Measurements from ENCODE around the gene NUSAP1.
"Not testable (repeated sequence)": the region's sequence is repeated elsewhere in the genome, so short reads cannot be mapped to it uniquely, and the experiment has no call there.

The NUSAP1 gene

DNA sequence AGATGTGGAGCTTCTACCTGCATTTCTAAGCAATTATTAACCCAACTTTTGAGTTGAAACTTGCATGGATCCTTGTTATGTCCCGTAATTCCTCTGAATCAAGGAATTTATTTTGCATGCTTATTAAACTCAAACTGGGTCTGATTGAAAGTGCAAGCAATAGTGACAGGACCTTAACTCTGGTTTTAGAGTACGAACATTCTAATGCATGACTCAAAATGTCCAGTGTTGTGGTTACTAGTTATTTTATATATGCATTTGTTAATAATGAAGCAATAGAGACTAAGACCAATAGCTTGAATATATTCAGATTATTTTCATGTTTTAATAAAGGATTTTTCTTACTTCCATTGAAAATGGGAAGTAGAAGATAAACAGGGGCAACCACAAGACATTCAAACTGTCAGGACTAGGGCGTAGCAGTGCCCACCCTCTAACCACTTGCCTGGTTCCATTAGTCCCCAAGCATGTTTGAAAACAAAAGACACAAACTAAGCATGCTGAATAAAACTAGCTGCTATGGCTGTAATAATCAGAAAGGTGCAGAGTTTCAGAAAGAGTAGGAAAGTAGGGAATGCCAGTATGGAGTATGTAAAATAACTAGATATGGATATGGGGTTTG, 28.4 kb upstream of the NUSAP1 start:
- no peak overlapping the region for H3K27ac Mint-ChIP-seq
- H3K9me3 Mint-ChIP-seq = no peaks in the 10 kb centered on the region
- H3K27me3 Mint-ChIP-seq (ENCODE audit: low read depth) = no peaks in the 10 kb centered on the region
- peaks cover 20% of the 10 kb centered on the region for H3K36me3 Mint-ChIP-seq (ENCODE audit: low read depth)
- H3K4me1 Mint-ChIP-seq (ENCODE audit: low read depth) = peaks cover 25% of the 10 kb centered on the region
- H3K4me3 Mint-ChIP-seq = no peak overlapping the region

DNA sequence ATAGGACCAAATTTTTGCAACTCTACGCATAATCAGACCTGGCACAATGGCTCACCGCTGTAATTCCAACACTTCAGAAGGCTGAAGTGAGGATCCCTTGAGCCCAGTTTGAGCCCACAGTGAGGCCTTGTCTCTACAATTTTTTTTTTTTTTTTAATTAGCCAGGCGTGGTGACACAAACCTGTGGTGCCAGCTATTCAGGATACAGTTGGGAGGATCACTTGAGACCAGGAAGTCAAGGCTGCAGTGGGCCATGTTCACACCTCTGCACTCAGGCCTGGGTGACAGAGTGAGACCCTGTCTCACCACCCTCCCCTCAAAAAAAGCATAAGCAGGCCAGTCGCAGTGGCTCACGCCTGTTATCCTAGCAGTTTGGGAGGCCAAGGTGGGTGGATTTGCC, 25.0 kb upstream of the NUSAP1 start:
- Mint-ChIP-seq H3K9me3 (no peaks in the 10 kb centered on the region), H3K4me3 (no peak overlapping the region), H3K27me3 (ENCODE audit: low read depth) (no peaks in the 10 kb centered on the region), H3K4me1 (ENCODE audit: low read depth) (peaks cover 18% of the 10 kb centered on the region), H3K36me3 (ENCODE audit: low read depth) (peaks cover 11% of the 10 kb centered on the region), H3K27ac (no peak overlapping the region)

GRCh38 chr15:41309226-41309905, 23.3 kb upstream of the NUSAP1 start:
- H3K4me3 Mint-ChIP-seq = no peak overlapping the region
- H3K9me3 Mint-ChIP-seq = no peaks in the 10 kb centered on the region
- H3K27ac Mint-ChIP-seq = peak overlapping the region; percentile 69
- peaks cover 16% of the 10 kb centered on the region for H3K36me3 Mint-ChIP-seq (ENCODE audit: low read depth)
- peaks cover 15% of the 10 kb centered on the region for H3K4me1 Mint-ChIP-seq (ENCODE audit: low read depth)
- H3K27me3 Mint-ChIP-seq (ENCODE audit: low read depth) = no peaks in the 10 kb centered on the region

GRCh38 chr15:41320805-41321330, 11.8 kb upstream of the NUSAP1 start:
- H3K27ac Mint-ChIP-seq; H3K4me3 Mint-ChIP-seq; H3K27me3 Mint-ChIP-seq (ENCODE audit: low read depth); H3K9me3 Mint-ChIP-seq: not testable (repeated sequence)
- Mint-ChIP-seq H3K36me3 (ENCODE audit: low read depth) (peaks cover 25% of the 10 kb centered on the region), H3K4me1 (ENCODE audit: low read depth) (peaks cover 14% of the 10 kb centered on the region)

GRCh38 chr15:41323611-41324010, 9.1 kb upstream of the NUSAP1 start:
- Mint-ChIP-seq H3K4me3 (peak overlapping the region; percentile 48), H3K27ac (peak overlapping the region; percentile 67), H3K4me1 (ENCODE audit: low read depth) (peaks cover 14% of the 10 kb centered on the region), H3K36me3 (ENCODE audit: low read depth) (peaks cover 18% of the 10 kb centered on the region), H3K27me3 (ENCODE audit: low read depth) (no peaks in the 10 kb centered on the region), H3K9me3 (no peaks in the 10 kb centered on the region)

GRCh38 chr15:41331281-41331680, 1.4 kb upstream of the NUSAP1 start:
- Mint-ChIP-seq H3K27me3 (ENCODE audit: low read depth) (no peaks in the 10 kb centered on the region), H3K27ac (peak overlapping the region; percentile 94), H3K4me1 (ENCODE audit: low read depth) (peaks cover 25% of the 10 kb centered on the region), H3K4me3 (peak overlapping the region; percentile 98), H3K36me3 (ENCODE audit: low read depth) (peaks cover 18% of the 10 kb centered on the region), H3K9me3 (no peaks in the 10 kb centered on the region)

DNA sequence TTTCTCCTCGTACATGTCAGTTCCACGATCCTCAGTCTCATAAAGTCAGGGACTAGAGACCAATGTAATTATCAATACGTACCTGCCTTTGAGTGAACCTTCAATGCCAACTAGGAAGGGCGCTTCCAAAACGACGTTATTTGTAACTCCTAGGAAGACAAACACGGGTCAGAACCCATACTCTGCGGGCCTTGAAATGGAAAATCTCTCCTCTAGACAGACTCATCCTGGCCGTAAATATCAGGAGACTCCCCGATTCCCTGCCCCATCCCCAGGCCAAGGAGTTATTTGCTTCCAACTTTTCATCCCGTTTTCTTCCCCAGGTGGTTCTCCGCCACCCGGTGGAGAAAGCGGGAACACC, 868 bp upstream of the NUSAP1 start:
- Mint-ChIP-seq H3K27me3 (ENCODE audit: low read depth) (no peaks in the 10 kb centered on the region), H3K9me3 (no peaks in the 10 kb centered on the region), H3K4me3 (peak overlapping the region; percentile 98), H3K27ac (peak overlapping the region; percentile 94), H3K4me1 (ENCODE audit: low read depth) (peaks cover 30% of the 10 kb centered on the region), H3K36me3 (ENCODE audit: low read depth) (peaks cover 19% of the 10 kb centered on the region)

GRCh38 chr15:41333026-41333562, 413 bp downstream of the NUSAP1 start:
- Mint-ChIP-seq H3K27me3 (ENCODE audit: low read depth) (no peaks in the 10 kb centered on the region), H3K9me3 (no peaks in the 10 kb centered on the region), H3K4me3 (peak overlapping the region; percentile 98), H3K36me3 (ENCODE audit: low read depth) (peaks cover 21% of the 10 kb centered on the region), H3K27ac (peak overlapping the region; percentile 99), H3K4me1 (ENCODE audit: low read depth) (peaks cover 38% of the 10 kb centered on the region)

DNA sequence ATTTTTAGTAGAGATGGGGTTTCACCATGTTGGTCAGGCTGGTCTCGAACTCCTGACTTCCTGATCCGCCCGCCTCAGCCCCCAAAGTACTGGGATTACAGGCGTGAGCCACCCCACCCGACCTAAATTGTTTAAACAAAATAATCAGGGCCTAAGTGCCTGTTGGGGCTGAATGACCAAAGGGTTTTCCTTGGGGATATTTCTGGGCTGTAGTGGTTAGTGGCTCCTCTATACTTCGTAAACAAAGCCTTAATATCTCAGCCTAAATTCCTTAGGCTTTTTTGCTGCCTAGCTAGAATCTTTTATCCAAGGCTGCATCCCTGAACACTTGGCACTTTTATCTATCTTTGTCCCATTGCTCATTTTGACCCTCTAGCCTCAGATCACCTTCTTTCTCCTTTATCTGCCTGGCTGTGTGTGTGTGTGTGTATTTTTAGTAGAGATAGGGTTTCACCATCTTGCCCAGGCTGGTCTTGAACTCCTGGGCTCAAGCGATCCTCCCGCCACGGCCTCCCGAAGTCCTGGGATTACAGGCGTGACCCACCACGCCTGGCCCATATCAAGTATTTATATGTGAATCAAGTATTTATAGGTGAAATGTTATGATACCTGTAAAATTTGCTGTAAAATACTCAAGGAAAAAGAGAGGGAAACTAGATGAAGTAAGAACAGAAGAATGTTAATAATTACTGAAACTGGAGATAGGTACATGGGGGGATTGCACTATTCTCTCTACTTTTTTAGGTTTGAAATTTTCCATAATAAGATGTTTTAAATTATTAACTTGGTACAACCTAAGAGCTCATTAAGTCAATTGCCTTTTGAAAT, 1.8 kb downstream of the NUSAP1 start:
- Mint-ChIP-seq H3K27ac (peak overlapping the region; percentile 99), H3K27me3 (ENCODE audit: low read depth) (no peaks in the 10 kb centered on the region), H3K36me3 (ENCODE audit: low read depth) (peaks cover 24% of the 10 kb centered on the region), H3K9me3 (no peaks in the 10 kb centered on the region), H3K4me1 (ENCODE audit: low read depth) (peaks cover 42% of the 10 kb centered on the region), H3K4me3 (peak overlapping the region; percentile 98)

DNA sequence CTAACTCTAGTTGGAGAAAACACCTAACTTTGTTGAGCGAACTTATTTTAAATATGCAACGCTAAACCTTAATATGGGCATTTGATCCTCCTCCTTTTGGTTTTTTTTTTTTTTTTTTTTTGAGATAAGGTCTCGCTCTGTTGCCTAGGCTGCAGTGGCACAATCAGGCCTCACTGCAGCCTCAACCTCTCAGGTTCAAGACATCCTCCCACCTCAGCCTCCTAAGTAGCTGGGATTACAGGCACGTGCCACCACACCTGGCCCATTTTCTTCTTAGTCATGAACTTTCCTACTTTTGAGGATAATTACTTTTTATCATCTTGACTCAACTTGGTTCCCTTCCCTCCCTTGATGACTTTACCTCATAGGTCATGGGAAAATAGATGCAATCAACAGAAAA, 3.9 kb downstream of the NUSAP1 start:
- no peaks in the 10 kb centered on the region for H3K27me3 Mint-ChIP-seq (ENCODE audit: low read depth)
- no peaks in the 10 kb centered on the region for H3K9me3 Mint-ChIP-seq
- H3K4me1 Mint-ChIP-seq (ENCODE audit: low read depth) = peaks cover 43% of the 10 kb centered on the region
- H3K4me3 Mint-ChIP-seq = peak overlapping the region; percentile 47
- peak overlapping the region; percentile 62 for H3K27ac Mint-ChIP-seq
- H3K36me3 Mint-ChIP-seq (ENCODE audit: low read depth) = peaks cover 37% of the 10 kb centered on the region

GRCh38 chr15:41337047-41337446, 4.4 kb downstream of the NUSAP1 start:
- Mint-ChIP-seq H3K27me3 (ENCODE audit: low read depth) (no peaks in the 10 kb centered on the region), H3K27ac (no peak overlapping the region), H3K36me3 (ENCODE audit: low read depth) (peaks cover 42% of the 10 kb centered on the region), H3K9me3 (no peaks in the 10 kb centered on the region), H3K4me1 (ENCODE audit: low read depth) (peaks cover 44% of the 10 kb centered on the region), H3K4me3 (peak overlapping the region; percentile 72)

DNA sequence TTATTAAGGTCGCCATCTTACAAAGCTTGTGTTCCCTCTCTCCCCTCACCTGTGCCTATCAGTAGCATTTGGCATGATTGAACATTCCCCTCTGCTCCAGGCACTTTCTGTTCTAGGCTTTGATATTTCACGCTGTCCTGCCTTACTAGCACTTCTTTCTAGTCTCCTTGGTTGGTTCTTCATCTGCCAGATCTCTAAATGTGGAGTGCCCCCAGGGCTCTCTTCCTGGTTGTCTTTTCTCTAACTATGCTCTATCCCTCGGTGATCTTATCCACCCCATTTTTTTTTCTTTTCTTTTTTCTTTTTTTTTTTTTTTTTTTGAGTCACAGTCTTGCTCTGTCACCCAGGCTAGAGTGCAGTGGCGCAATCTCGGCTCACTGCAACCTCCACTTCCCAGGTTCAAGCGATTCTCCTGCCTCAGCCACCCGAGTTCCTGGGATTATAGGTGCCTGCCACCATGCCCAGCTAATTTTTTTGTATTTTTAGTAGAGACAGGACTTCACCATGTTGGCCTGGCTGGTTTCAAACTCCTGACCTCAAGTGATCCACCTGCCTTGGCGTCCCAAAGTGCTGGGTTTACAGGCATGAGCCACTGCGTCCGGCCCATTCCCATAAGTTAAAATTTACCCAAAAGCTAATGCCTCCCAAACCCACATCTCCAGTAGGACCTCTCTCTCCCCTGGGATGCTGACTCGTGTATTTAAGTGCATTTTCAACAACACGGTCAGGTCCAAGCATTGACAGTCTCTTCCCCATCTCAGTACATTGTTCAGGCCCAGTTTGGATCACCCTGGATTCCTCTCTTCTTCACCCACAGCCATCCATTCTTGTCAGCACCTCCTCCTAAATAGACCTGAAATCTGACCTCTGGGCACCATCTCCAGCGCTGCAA, 5.2 kb downstream of the NUSAP1 start:
- peak overlapping the region; percentile 72 for H3K4me3 Mint-ChIP-seq
- peaks cover 44% of the 10 kb centered on the region for H3K36me3 Mint-ChIP-seq (ENCODE audit: low read depth)
- no peaks in the 10 kb centered on the region for H3K9me3 Mint-ChIP-seq
- peak overlapping the region; percentile 79 for H3K27ac Mint-ChIP-seq
- peaks cover 45% of the 10 kb centered on the region for H3K4me1 Mint-ChIP-seq (ENCODE audit: low read depth)
- H3K27me3 Mint-ChIP-seq (ENCODE audit: low read depth) = no peaks in the 10 kb centered on the region

GRCh38 chr15:41340189-41340695, 7.6 kb downstream of the NUSAP1 start:
- H3K27ac Mint-ChIP-seq = no peak overlapping the region
- H3K9me3 Mint-ChIP-seq = no peaks in the 10 kb centered on the region
- H3K4me3 Mint-ChIP-seq = no peak overlapping the region
- peaks cover 36% of the 10 kb centered on the region for H3K4me1 Mint-ChIP-seq (ENCODE audit: low read depth)
- H3K27me3 Mint-ChIP-seq (ENCODE audit: low read depth) = no peaks in the 10 kb centered on the region
- peaks cover 45% of the 10 kb centered on the region for H3K36me3 Mint-ChIP-seq (ENCODE audit: low read depth)

All from T-helper 1 cell treated with Interleukin-12 subunit alpha and Interleukin-12 subunit beta and Interleukin-4 antibody, amounts not matched to agents 30 μg/mL and 1 μg/mL, for 36 hours (primary cell).